HepG2 (cell line): ENCODE results near the gene TBC1D1. TPM values are rescaled to one million over a fixed set of nuclear protein-coding genes. Genes with fewer than 3 reads are reported as not detected.

ENCODE experiments used
- CREB1 ChIP-seq, 2 experiments: fragments of 450-650 bp in 1 of 2; IDR thresholded peaks; 2 replicates each; pipeline ENCODE4 v1.6.1; 2016 to 2017; ENCODE audit warnings: control low read depth in 1 of 2, mild to moderate bottlenecking in 1 of 2, missing compliant biosample characterization in 1 of 2, missing genetic modification characterization in 1 of 2
- GATAD2A ChIP-seq: IDR thresholded peaks from 2 replicates; pipeline ENCODE4 v1.6.1; 2016
- HOXA3 ChIP-seq: sonication (generic); formaldehyde crosslinking; IDR thresholded peaks from 2 replicates; pipeline ENCODE4 v1.5.0; 2020; ENCODE audit warnings: missing genetic modification reagents
- MAFG ChIP-seq: sonication (generic); formaldehyde crosslinking; IDR thresholded peaks from 2 replicates; pipeline ENCODE4 v1.5.1; 2020; ENCODE audit warnings: mild to moderate bottlenecking, missing genetic modification reagents
- MAFK ChIP-seq, 2 experiments: IDR thresholded peaks in 1 of 2; conservative IDR thresholded peaks in 1 of 2; 2 replicates each; pipeline ENCODE4 v1.6.1; 2011; ENCODE audit warnings: improper control_type of control experiment in 2 of 2, low read length in 2 of 2
- NFIB ChIP-seq: sonication (generic); formaldehyde crosslinking; IDR thresholded peaks from 2 replicates; pipeline ENCODE4 v1.9.0; 2021; ENCODE audit warnings: missing genetic modification reagents, mild to moderate bottlenecking, borderline replicate concordance
- NR1H2 ChIP-seq: sonication (generic); formaldehyde crosslinking; IDR thresholded peaks from 2 replicates; pipeline ENCODE4 v1.8.1; 2022; ENCODE audit warnings: low read depth, missing genetic modification reagents, borderline replicate concordance
- PPARG ChIP-seq: conservative IDR thresholded peaks from 2 replicates; pipeline ENCODE4 v1.6.1; 2016; ENCODE audit warnings: missing biosample characterization, missing genetic modification reagents
- PRDM4 ChIP-seq: sonication (generic); formaldehyde crosslinking; IDR thresholded peaks from 2 replicates; pipeline ENCODE4 v1.9.0; 2021; ENCODE audit warnings: missing genetic modification reagents, borderline replicate concordance
- REXO4 ChIP-seq: sonication (generic); formaldehyde crosslinking; IDR thresholded peaks from 2 replicates; pipeline ENCODE4 v1.8.0; 2022; ENCODE audit warnings: missing genetic modification reagents, mild to moderate bottlenecking, borderline replicate concordance
- SETDB1 ChIP-seq: sonication (generic); formaldehyde crosslinking; IDR thresholded peaks from 2 replicates; pipeline ENCODE4 v1.5.1; 2020; ENCODE audit warnings: missing genetic modification reagents, mild to moderate bottlenecking, borderline replicate concordance
- SMAD3 ChIP-seq: sonication (generic); formaldehyde crosslinking; IDR thresholded peaks from 2 replicates; pipeline ENCODE4 v1.4.0; 2020; ENCODE audit warnings: missing genetic modification reagents
- TEAD3 ChIP-seq: optimal IDR thresholded peaks from 2 replicates; pipeline ENCODE3; 2016; ENCODE audit warnings: borderline replicate concordance
- ZFP36 ChIP-seq: fragments of 150-350 bp; IDR thresholded peaks from 2 replicates; pipeline ENCODE4 v1.6.1; 2018; ENCODE audit warnings: borderline replicate concordance, low read length, low read depth; ENCODE audit not compliant: partially characterized antibody
- ZFX ChIP-seq: sonication (generic); formaldehyde crosslinking; IDR thresholded peaks from 2 replicates; pipeline ENCODE4 v1.4.0; 2020; ENCODE audit warnings: mild to moderate bottlenecking, low read depth, missing genetic modification reagents, moderate library complexity
- ZNF33B ChIP-seq: sonication (generic); formaldehyde crosslinking; IDR thresholded peaks from 2 replicates; pipeline ENCODE4 v1.5.1; 2020; ENCODE audit warnings: mild to moderate bottlenecking, missing genetic modification reagents
- ZNF446 ChIP-seq: sonication (generic); formaldehyde crosslinking; IDR thresholded peaks from 2 replicates; pipeline ENCODE4 v1.5.0; 2020; ENCODE audit warnings: mild to moderate bottlenecking, missing genetic modification reagents
- ZNF460 ChIP-seq: sonication (generic); formaldehyde crosslinking; IDR thresholded peaks from 2 replicates; pipeline ENCODE4 v1.5.1; 2020; ENCODE audit warnings: missing genetic modification reagents, mild to moderate bottlenecking, borderline replicate concordance
- ZNF614 ChIP-seq: IDR thresholded peaks from 2 replicates; pipeline ENCODE4 v1.6.1; 2018; ENCODE audit warnings: missing biosample characterization, missing genetic modification reagents, inconsistent platforms, borderline replicate concordance
- ZNF883 ChIP-seq: sonication (generic); formaldehyde crosslinking; IDR thresholded peaks from 2 replicates; pipeline ENCODE4 v1.5.1; 2020; ENCODE audit warnings: mild to moderate bottlenecking, missing genetic modification reagents; ENCODE audit errors: not compliant biosample characterization
- polyA plus RNA-seq, 8 experiments: library from polyadenylated mRNA; depleted of rRNA in 3 of 8; stranded (reverse) in 7 of 8; unstranded in 1 of 8; fragments of >200 nt; fragmentation: Illumina TruSeq in 4 of 8; extraction: Trizol in 4 of 8; gene quantifications; 2 replicates each; pipeline versions ENCODE4 v1.2.1 to v1.2.3, GENCODE V29; 2011 to 2016; ENCODE audit warnings: low read depth in 4 of 8, missing spikeins in 1 of 8, mixed read lengths in 1 of 8; ENCODE audit not compliant: insufficient read depth in 1 of 8
- total RNA-seq, 5 experiments: library from RNA; depleted of rRNA; stranded (reverse); fragments of >200 nt; fragmentation: Illumina TruSeq; extraction: Trizol; gene quantifications; 2 replicates each; pipeline ENCODE4 v1.2.3, GENCODE V29; 2016; ENCODE audit warnings: low read depth in 1 of 5
- TF ChIP-seq, protein P1 (sequence below): sonication (generic); formaldehyde crosslinking; IDR thresholded peaks from 2 replicates; pipeline ENCODE4 v1.4.0; 2020; ENCODE audit warnings: missing genetic modification reagents; ENCODE audit errors: not compliant biosample characterization
- TF ChIP-seq, protein P2 (sequence below): sonication (generic); formaldehyde crosslinking; IDR thresholded peaks from 2 replicates; pipeline ENCODE4 v1.5.0; 2020; ENCODE audit warnings: mild to moderate bottlenecking, missing genetic modification reagents, borderline replicate concordance

Gene TBC1D1
- total and polyA plus RNA-seq, 2 of the 13 experiments (the other 11 are each of a cell fraction or from before 2014, with no cell fraction given): 37.3 to 62.8 TPM

DNA sequence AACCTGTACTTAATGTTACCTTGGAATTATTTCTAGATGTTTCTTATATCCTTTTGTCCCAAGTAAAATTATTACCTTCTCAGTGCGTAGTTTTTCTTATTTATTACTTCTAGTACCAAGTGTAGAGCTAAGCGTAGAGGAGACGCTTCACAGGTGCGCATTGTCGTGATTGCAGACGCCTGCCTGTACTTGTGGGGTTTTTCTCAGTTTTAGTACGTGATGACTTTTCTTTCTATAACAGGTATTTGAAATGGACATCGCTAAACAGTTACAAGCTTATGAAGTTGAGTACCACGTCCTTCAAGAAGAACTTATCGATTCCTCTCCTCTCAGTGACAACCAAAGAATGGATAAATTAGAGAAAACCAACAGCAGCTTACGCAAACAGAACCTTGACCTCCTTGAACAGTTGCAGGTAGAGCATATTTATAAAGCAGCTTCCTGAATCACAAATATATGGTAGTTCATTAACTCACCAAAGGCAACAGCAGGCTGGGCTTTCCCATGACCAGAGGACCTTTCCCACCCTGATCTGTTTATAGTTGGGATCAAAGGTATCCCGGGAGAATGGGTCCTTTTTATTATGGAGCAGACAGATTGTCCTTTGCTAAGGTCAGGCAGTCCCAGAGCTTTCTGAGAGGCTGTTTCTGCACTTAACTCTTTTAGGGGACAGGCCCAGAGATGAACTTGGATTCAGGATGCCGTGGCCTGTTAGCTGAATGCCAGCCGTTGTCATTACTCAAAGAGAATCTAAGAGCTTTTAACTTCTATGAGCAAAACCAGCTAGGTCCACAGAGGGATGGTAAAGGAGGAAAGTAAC is 242.2 kb downstream of the TBC1D1 start (continued):
- TF ChIP-seq, protein P1, sequence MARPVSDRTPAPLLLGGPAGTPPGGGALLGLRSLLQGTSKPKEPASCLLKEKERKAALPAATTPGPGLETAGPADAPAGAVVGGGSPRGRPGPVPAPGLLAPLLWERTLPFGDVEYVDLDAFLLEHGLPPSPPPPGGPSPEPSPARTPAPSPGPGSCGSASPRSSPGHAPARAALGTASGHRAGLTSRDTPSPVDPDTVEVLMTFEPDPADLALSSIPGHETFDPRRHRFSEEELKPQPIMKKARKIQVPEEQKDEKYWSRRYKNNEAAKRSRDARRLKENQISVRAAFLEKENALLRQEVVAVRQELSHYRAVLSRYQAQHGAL (CRISPR knock-in tag): no peak
- TF ChIP-seq ZNF460 (no peak; the same call in 1 of the 2 replicates), ZNF883 (CRISPR knock-in tag) (no peak), PPARG (CRISPR knock-in tag) (peak; percentile 93), ZFP36 (no peak), NR1H2 (CRISPR knock-in tag) (no peak), CREB1 (IDR thresholded peaks at IDR 0.05) (peak; percentile 18; the same call in 1 of the 2 replicates), CREB1 (CRISPR knock-in tag; IDR thresholded peaks at IDR 0.05) (peak; percentile 89), ZNF33B (no peak), ZNF446 (CRISPR knock-in tag) (no peak), ZFX (CRISPR knock-in tag) (peak; percentile 71), HOXA3 (peak; percentile 76), SETDB1 (CRISPR knock-in tag) (no peak), ZNF614 (CRISPR knock-in tag) (peak; percentile 83; the same call in 1 of the 2 replicates), GATAD2A (peak; percentile 99), MAFK (conservative IDR thresholded peaks at IDR 0.05 in 1 of 2, IDR thresholded peaks at IDR 0.05 in 1 of 2; ENCODE audit: low read length in 2 of 2) (no peak), MAFG (CRISPR knock-in tag) (no peak), PRDM4 (no peak), TEAD3 (CRISPR knock-in tag) (peak; percentile 85), SMAD3 (CRISPR knock-in tag) (peak; percentile 98), REXO4 (CRISPR knock-in tag) (no peak), NFIB (CRISPR knock-in tag) (no peak)
- TF ChIP-seq, protein P2, sequence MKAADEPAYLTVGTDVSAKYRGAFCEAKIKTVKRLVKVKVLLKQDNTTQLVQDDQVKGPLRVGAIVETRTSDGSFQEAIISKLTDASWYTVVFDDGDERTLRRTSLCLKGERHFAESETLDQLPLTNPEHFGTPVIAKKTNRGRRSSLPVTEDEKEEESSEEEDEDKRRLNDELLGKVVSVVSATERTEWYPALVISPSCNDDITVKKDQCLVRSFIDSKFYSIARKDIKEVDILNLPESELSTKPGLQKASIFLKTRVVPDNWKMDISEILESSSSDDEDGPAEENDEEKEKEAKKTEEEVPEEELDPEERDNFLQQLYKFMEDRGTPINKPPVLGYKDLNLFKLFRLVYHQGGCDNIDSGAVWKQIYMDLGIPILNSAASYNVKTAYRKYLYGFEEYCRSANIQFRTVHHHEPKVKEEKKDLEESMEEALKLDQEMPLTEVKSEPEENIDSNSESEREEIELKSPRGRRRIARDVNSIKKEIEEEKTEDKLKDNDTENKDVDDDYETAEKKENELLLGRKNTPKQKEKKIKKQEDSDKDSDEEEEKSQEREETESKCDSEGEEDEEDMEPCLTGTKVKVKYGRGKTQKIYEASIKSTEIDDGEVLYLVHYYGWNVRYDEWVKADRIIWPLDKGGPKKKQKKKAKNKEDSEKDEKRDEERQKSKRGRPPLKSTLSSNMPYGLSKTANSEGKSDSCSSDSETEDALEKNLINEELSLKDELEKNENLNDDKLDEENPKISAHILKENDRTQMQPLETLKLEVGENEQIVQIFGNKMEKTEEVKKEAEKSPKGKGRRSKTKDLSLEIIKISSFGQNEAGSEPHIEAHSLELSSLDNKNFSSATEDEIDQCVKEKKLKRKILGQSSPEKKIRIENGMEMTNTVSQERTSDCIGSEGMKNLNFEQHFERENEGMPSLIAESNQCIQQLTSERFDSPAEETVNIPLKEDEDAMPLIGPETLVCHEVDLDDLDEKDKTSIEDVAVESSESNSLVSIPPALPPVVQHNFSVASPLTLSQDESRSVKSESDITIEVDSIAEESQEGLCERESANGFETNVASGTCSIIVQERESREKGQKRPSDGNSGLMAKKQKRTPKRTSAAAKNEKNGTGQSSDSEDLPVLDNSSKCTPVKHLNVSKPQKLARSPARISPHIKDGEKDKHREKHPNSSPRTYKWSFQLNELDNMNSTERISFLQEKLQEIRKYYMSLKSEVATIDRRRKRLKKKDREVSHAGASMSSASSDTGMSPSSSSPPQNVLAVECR (CRISPR knock-in tag): peak; percentile 47; the same call in 1 of the 2 replicates
